Osteocyte (in vitro differentiated cells): ENCODE data around the gene SLC1A4. TPM values are rescaled to one million over a fixed set of nuclear protein-coding genes. Genes with fewer than 3 reads are reported as not detected.

ENCODE experiments used
- DNase-seq: peaks from one replicate; pipeline ENCODE4 v3.0.0; 2021; ENCODE audit warnings: mixed read lengths; ENCODE audit not compliant: unreplicated experiment; ENCODE audit errors: extremely low spot score
- H3K27ac Mint-ChIP-seq: one replicate; pipeline ENCODE4 v1.8.0; 2021; ENCODE audit warnings: mild to moderate bottlenecking, mixed read lengths; ENCODE audit not compliant: unreplicated experiment
- H3K27me3 Mint-ChIP-seq: one replicate; pipeline ENCODE4 v1.8.0; 2021; ENCODE audit warnings: mixed read lengths; ENCODE audit not compliant: unreplicated experiment
- H3K36me3 Mint-ChIP-seq: one replicate; pipeline ENCODE4 v1.8.0; 2021; ENCODE audit warnings: mixed read lengths; ENCODE audit not compliant: unreplicated experiment
- H3K4me1 Mint-ChIP-seq: one replicate; pipeline ENCODE4 v1.8.0; 2021; ENCODE audit warnings: mixed read lengths; ENCODE audit not compliant: unreplicated experiment
- H3K4me3 Mint-ChIP-seq: one replicate; pipeline ENCODE4 v1.8.0; 2021; ENCODE audit warnings: mild to moderate bottlenecking, moderate library complexity, mixed read lengths; ENCODE audit not compliant: unreplicated experiment
- H3K9me3 Mint-ChIP-seq: one replicate; pipeline ENCODE4 v1.8.0; 2021; ENCODE audit warnings: mixed read lengths; ENCODE audit not compliant: unreplicated experiment
- CTCF ChIP-seq: fragments of 200-600 bp; sonication (generic); IDR thresholded peaks from 2 replicates; pipeline ENCODE4 v1.5.0; 2021; ENCODE audit warnings: antibody characterized with exemption, mild to moderate bottlenecking, moderate library complexity
- total RNA-seq: library from RNA; stranded (reverse); gene quantifications from 2 replicates; pipeline ENCODE4 v1.2.1, GENCODE V29; 2021

SLC1A4 gene
- total RNA-seq, 1 donor from 2014 or later, result 78.7 TPM

DNA sequence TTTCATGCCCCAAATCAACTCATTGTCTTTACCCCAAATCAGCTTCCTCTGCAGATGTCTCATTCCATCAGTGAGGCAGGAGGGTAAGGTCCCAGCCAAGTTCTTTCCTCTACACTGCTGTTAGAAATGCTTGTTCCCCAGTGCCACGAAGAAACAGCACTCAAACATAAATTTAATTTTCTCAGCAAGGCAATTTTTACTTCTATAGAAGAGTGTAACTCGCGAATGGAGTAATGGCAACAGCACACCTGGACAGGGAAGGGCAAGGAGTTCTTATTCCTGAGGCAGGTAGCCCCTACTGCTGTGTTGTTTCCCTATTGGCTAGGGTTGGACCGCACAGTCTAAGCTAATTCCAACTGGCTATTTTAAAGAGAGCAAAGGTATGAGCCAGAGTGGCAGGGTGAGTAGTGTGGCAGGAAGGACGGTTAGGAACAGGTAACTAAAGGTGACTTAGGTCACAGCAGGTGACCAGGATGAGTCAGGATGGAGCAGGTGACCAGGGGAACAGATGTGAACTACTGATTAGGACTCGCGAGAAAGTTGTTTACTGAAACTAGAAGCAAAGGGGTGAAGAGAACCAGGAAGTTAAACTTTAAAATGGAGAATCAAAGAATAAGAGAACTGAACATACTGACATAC is 55.0 kb downstream of the SLC1A4 start:
- TF ChIP-seq CTCF, result no peak
- H3K4me3 Mint-ChIP-seq, result no peak overlapping the region
- no peak overlapping the region for H3K27ac Mint-ChIP-seq
- peaks cover 3% of the 10 kb centered on the region for H3K36me3 Mint-ChIP-seq
- H3K9me3 Mint-ChIP-seq, result peaks cover 5% of the 10 kb centered on the region
- peaks cover 44% of the 10 kb centered on the region for H3K4me1 Mint-ChIP-seq
- DNase-seq, result no peak
- no peaks in the 10 kb centered on the region for H3K27me3 Mint-ChIP-seq

DNA sequence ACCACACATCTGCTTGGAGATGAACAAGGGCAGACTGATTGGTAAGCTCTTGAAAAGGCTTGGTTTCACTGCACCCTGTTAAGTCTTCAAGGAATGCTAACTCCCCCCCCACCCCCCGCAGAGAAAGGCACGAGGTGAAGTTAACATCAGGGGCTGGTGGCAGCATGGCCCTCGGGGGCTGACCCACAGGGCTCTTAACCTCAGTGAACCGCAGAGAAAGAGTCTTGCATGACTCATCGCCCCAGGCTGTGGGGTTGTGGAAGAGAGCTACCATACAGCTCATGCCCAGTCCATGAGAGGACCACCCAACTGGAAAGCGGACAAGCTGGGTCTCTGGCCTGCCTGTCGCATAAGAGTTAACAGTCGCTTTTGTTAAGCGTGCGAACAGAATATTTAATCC is 56.5 kb downstream of the SLC1A4 start:
- Mint-ChIP-seq H3K4me1 (peaks cover 38% of the 10 kb centered on the region), H3K27me3 (no peaks in the 10 kb centered on the region), H3K9me3 (peaks cover 5% of the 10 kb centered on the region), H3K36me3 (peaks cover 3% of the 10 kb centered on the region), H3K4me3 (peak overlapping the region; percentile 50), H3K27ac (peak overlapping the region; percentile 28)
- peak; percentile 86 for DNase-seq
- no peak for TF ChIP-seq CTCF

- no peak overlapping the region for H3K4me3 Mint-ChIP-seq
- H3K9me3 Mint-ChIP-seq, result peaks cover 5% of the 10 kb centered on the region
- H3K27ac Mint-ChIP-seq, result no peak overlapping the region
- peaks cover 36% of the 10 kb centered on the region for H3K4me1 Mint-ChIP-seq
- H3K27me3 Mint-ChIP-seq, result no peaks in the 10 kb centered on the region
- TF ChIP-seq CTCF, result no peak
- H3K36me3 Mint-ChIP-seq, result peaks cover 3% of the 10 kb centered on the region
- DNase-seq, result no peak
Observed at GRCh38 chr2:65046633-65047407, 57.6 kb downstream of the SLC1A4 start.

GRCh38 chr2:65049010-65049639 is 59.9 kb downstream of the SLC1A4 start:
- no peak for DNase-seq
- Mint-ChIP-seq H3K27ac (no peak overlapping the region), H3K4me3 (no peak overlapping the region), H3K27me3 (no peaks in the 10 kb centered on the region), H3K9me3 (peaks cover 5% of the 10 kb centered on the region), H3K4me1 (peaks cover 23% of the 10 kb centered on the region), H3K36me3 (peaks cover 3% of the 10 kb centered on the region)
- no peak for TF ChIP-seq CTCF

GRCh38 chr2:65050931-65051330 is 61.7 kb downstream of the SLC1A4 start:
- H3K9me3 Mint-ChIP-seq, result peaks cover 5% of the 10 kb centered on the region
- H3K4me3 Mint-ChIP-seq, result no peak overlapping the region
- peaks cover 3% of the 10 kb centered on the region for H3K36me3 Mint-ChIP-seq
- H3K27ac Mint-ChIP-seq, result no peak overlapping the region
- no peak for TF ChIP-seq CTCF
- peaks cover 6% of the 10 kb centered on the region for H3K4me1 Mint-ChIP-seq
- no peak for DNase-seq
- no peaks in the 10 kb centered on the region for H3K27me3 Mint-ChIP-seq
